HG03571 (cell line): ENCODE measurements around the gene PLCB2.
A peak's percentile ranks its signal among the peaks of the same experiment; 100 is the strongest.

ENCODE experiments used
- ATAC-seq: cut with Tn5 transposase; IDR thresholded peaks from one replicate; pipeline ENCODE4 v1.9.1; 2021; ENCODE audit not compliant: unreplicated experiment

PLCB2 gene, protein sequence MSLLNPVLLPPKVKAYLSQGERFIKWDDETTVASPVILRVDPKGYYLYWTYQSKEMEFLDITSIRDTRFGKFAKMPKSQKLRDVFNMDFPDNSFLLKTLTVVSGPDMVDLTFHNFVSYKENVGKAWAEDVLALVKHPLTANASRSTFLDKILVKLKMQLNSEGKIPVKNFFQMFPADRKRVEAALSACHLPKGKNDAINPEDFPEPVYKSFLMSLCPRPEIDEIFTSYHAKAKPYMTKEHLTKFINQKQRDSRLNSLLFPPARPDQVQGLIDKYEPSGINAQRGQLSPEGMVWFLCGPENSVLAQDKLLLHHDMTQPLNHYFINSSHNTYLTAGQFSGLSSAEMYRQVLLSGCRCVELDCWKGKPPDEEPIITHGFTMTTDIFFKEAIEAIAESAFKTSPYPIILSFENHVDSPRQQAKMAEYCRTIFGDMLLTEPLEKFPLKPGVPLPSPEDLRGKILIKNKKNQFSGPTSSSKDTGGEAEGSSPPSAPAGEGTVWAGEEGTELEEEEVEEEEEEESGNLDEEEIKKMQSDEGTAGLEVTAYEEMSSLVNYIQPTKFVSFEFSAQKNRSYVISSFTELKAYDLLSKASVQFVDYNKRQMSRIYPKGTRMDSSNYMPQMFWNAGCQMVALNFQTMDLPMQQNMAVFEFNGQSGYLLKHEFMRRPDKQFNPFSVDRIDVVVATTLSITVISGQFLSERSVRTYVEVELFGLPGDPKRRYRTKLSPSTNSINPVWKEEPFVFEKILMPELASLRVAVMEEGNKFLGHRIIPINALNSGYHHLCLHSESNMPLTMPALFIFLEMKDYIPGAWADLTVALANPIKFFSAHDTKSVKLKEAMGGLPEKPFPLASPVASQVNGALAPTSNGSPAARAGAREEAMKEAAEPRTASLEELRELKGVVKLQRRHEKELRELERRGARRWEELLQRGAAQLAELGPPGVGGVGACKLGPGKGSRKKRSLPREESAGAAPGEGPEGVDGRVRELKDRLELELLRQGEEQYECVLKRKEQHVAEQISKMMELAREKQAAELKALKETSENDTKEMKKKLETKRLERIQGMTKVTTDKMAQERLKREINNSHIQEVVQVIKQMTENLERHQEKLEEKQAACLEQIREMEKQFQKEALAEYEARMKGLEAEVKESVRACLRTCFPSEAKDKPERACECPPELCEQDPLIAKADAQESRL

GRCh38 chr15:40307421-40308211, at the start of gene PLCB2:
Gene PLCB2 (minus strand): TSS chr15:40307935. CDS start chr15:40307672, 263 bp downstream.
- ATAC-seq, result peak; percentile 41

GRCh38 chr15:40357246-40357645, 49.5 kb upstream of the PLCB2 start:
- no peak for ATAC-seq

DNA sequence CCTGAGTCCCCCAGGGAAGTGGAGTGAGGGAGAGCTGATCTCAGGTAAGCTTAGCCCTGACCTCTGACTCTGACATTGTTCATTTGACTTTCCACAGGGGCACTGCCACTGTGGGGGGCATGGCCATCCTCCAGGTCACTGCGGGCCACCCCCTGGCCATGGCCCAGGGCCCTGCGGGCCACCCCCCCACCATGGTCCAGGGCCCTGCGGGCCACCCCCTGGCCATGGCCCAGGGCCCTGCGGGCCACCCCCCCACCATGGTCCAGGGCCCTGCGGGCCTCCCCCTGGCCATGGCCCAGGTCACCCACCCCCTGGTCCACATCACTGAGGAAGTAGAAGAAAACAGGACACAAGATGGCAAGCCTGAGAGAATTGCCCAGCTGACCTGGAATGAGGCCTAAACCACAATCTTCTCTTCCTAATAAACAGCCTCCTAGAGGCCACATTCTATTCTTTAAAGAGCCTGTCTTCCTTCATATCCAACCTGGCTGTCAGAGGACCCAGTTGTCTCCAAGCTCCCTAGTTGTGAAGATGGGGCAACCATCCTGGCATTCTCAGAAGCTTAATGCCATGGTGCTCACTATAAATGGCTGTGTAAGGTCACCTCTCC, 48.3 kb upstream of the PLCB2 start:
- ATAC-seq, result no peak

DNA sequence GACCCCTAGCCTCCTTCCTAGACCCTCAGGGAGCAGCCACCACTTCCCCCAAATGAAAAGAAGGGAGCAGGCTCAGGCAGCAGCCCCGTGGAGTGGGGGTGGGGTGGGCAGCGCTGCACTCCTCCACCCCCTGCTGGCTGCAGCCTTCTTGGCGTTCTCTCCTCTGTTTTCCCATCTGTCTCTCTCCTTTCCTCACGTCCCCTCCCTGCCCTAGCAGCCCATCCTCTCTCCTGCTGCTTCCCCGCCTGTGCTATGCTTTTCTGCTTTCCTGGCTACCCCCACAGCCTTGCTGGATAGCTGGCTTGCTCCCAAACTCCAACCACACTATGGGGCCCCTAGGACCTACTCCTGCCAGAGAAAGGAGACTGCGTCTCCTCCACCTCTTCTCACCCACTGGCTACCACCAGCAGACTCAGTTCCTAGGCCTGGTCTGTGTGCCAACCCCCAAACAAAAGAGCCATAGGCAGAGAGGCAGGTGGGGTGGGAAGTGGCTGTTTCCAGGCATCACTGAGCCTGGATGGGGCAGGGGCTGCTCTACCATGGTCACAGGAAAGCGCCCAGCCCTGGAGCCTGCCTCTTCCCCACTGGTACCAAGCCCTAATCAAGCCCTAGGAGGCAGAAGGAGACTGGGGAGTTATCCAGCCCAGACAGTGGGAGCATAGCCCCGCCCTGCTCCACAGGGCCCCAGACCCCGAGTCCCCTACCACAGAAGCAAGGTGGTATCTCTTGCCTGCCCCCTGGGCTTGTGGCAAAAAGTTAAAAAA, 46.9 kb upstream of the PLCB2 start:
- ATAC-seq, result no peak

DNA sequence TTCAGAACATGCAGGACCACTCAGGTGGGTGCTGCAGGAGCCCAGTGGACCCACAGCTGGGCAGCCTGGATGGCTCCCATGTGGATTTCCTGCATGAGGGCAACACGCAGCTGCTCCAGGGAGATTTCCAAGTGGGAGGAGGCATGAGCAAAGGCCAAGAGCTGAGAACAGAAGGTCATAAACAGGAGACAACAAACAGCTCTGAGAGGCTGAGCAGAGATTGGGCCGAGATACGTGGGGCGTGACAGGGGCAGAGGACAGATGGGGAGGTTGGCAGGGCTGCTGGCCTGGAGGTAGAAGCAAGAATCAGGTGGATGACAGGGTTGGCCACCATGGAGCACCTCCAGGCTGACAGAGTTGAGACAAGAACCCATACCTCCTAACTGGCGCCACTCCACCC, 46.0 kb upstream of the PLCB2 start:
- no peak for ATAC-seq

GRCh38 chr15:40352281-40352901, 44.7 kb upstream of the PLCB2 start:
- no peak for ATAC-seq

DNA sequence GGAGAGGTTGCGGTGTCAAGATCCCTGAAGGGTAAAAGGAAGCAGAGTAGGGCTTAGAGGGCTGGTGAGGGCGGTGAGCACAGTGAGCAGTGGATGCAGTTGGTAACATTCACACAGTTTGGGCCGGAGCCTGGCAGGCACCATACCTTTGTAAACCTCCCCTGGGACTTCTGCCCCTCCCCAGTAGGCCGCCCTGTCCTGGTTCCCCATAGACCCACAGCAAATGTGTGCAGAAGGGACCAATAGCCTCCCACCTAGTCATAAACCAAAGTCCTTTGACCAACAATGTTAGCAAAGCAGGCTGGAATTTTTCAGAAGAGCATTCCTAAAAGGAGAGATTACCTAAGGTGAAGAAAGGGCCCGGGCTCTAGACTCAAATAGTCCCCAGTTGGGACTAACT, 41.4 kb upstream of the PLCB2 start:
- no peak for ATAC-seq

- ATAC-seq, result no peak
Measured at GRCh38 chr15:40348474-40348870, 40.7 kb upstream of the PLCB2 start.

DNA sequence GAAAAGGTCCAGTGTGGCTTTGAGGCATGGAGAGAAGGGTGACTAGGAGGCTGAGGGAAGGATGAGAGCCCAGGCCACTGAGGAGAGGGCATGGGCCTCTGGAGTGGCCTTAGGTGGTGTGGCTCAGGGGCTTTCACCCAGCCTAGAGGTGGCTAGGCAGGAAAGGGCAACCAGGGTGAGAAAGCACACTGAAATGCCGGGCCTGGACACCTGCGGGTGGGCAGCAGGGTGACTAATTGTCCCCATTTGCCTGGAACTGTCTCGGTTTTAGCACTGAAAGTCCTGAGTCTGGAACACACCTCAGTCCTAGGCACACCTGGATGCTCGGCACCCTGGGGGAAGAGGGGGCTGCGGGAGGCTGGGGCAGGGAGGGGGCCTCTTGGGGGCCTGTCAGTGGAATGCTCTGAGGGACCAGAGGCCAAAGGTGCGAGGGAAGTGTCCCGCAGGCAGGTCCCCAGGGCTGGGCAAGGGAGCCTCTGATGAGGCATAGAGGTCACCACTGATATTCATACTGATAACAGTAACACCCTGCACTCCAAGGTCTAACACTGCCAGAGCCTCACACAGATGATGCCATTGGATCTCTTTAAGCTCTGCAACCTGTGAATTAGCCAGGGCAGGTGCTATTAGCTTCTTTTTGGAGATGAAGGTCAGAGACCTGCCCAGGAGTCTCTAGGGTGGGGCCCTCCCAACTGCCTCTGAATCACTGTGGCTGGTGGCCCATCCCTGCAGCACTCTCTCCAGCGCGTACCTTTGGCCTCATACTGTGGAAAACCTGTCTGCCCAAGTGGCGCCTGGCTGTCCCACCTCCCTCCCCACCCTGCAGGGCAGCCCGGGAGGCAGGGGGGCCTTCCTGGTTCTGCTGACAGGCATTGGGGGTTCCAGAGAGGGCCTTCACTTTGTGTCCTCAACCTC, 40.1 kb upstream of the PLCB2 start:
- ATAC-seq, result no peak

- no peak for ATAC-seq
Measured at GRCh38 chr15:40346579-40347558, 39.1 kb upstream of the PLCB2 start.

GRCh38 chr15:40345867-40346578, 38.3 kb upstream of the PLCB2 start:
- ATAC-seq, result no peak

DNA sequence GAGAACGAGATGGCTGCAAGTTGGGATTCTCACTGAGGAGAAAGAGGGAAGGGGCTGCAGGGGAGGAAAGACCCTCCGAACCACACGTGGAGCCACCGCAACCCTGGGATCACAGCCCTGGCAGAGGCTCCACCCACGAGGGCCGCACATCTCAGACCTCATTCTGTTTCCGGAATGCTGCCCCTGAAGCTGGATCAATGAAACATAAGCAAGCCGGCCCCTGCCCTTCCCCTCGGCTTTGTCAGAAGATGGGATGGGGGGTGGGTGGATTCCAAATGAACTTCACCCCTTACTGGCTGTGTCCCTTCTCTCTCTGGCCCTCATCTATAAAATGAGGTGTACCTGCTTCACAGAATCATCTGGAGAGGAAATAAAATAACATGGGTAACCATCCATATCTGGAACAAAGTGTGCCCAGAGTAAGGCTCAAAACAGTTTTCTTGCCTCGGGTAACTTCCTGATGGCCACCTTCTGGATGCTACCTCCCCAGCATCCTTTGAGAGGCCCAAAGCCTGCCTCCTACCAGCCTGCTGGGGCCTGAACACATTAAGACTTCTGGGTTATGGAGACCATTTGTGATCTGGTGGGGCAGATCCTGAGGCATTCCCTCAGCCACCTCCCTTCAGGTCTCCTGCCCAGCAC, 37.6 kb upstream of the PLCB2 start:
- ATAC-seq, result no peak

DNA sequence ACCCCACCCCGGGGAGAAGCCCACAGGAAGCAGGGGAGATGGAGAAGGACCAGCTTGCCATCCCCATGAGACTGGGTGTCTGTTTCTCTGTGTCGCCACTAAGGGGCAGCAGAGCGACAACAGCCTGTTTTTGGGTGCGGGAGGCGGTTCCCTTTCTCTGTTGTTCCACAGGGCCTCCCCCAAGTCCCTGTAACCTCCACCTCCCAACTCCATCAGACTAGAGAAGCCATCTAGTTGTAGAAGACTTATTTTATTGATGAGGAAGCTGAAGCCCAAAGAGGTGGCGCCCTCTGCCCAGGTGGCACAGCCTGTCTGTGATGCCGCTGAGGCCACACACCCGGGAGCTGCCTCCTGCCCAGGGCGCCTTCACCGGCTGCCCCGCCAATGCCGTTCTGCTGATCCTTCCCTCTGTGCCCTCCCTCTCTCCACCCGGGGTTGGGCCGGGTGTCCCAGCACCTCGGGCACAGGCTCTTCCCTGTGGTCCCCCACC, 36.9 kb upstream of the PLCB2 start:
- ATAC-seq, result no peak

- no peak for ATAC-seq
Measured at GRCh38 chr15:40344217-40344616, 36.5 kb upstream of the PLCB2 start.

DNA sequence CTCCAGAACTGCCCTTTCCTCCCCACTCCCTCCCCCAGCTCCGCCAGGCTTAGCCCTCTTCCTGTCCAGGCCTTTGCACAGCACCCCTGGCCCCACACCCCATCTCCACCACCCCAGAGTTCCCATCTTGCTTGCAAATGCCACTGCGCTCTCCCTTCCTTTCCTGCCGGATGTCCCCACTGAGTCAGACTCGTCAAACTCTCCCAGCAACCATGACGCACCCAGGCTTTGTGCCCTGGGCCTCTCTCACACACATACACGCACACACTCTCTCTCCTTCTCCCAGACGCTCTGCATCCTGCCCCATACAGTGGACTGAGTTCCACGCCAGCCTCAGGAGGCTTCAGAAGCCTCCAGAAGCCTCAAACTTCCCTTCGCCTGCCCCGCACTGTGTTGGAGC, 35.8 kb upstream of the PLCB2 start:
- ATAC-seq, result no peak
